IMR-90 (cell line): Measurements from ENCODE around the gene RHBDL1. TPM values are rescaled to one million over a fixed set of nuclear protein-coding genes. Genes with fewer than 3 reads are reported as not detected.
A peak's percentile ranks its signal among the peaks of the same experiment; 100 is the strongest.

Experiments used
- ATAC-seq: fragments of 200-7000 bp; cut with Tn5 transposase; 2 replicates; pipeline ENCODE4 v1.9.1; 2020; ENCODE audit warnings: low read depth, mild to moderate bottlenecking, moderate library complexity
- BruUV-seq: library from RNA; stranded (reverse); fragments of 400-500 nt; replicated peaks from 2 replicates; lab custom pipeline; 2021; lab: Mats Ljungman, UMichigan
- CTCF ChIA-PET: fragments of 300-600 bp; formaldehyde crosslinking; extraction: SDS; loops from one replicate; lab custom pipeline; 2021; ENCODE audit warnings: antibody characterized with exemption; lab: Yijun Ruan, JAX
- POLR2A ChIA-PET: fragments of 300-600 bp; sonication (Branson Sonifier 250); formaldehyde crosslinking; loops from one replicate; lab custom pipeline; 2022; ENCODE audit warnings: antibody characterized with exemption; ENCODE audit not compliant: unreplicated experiment; lab: Charles Lee
- DNase-seq: peaks from one replicate; pipeline ENCODE4 v3.0.0; 2013
- H2AFZ ChIP-seq: replicated peaks from 2 replicates; pipeline ENCODE3; 2013; ENCODE audit warnings: low read length, mild to moderate bottlenecking; ENCODE audit not compliant: poor library complexity
- H2AK5ac ChIP-seq: 2 replicates; pipeline ENCODE4 v1.6.1; 2013; ENCODE audit warnings: low read depth, low read length, inconsistent platforms
- H2AK9ac ChIP-seq: replicated peaks from 2 replicates; pipeline ENCODE3; 2013; ENCODE audit warnings: mild to moderate bottlenecking, low read depth, low read length, moderate library complexity; ENCODE audit not compliant: poor library complexity
- H2BK120ac ChIP-seq: 2 replicates; pipeline ENCODE4 v1.6.1; 2013; ENCODE audit warnings: low read depth, low read length, inconsistent platforms
- H2BK15ac ChIP-seq: 3 replicates; pipeline ENCODE4 v1.6.1; 2013; ENCODE audit warnings: low read depth, low read length, inconsistent platforms
- H2BK20ac ChIP-seq: 2 replicates; pipeline ENCODE4 v1.6.1; 2013; ENCODE audit warnings: low read depth, mild to moderate bottlenecking, inconsistent platforms, low read length, moderate library complexity
- H2BK5ac ChIP-seq: 2 replicates; pipeline ENCODE4 v1.6.1; 2013; ENCODE audit warnings: mild to moderate bottlenecking, low read depth, low read length, inconsistent platforms; ENCODE audit not compliant: poor library complexity, severe bottlenecking
- H3K14ac ChIP-seq: replicated peaks from 2 replicates; pipeline ENCODE4 v1.6.1; 2013; ENCODE audit warnings: low read depth, low read length, inconsistent platforms
- H3K18ac ChIP-seq: 2 replicates; pipeline ENCODE4 v1.6.1; 2013; ENCODE audit warnings: low read depth, low read length, control low read depth
- H3K23ac ChIP-seq: 2 replicates; pipeline ENCODE4 v1.6.1; 2013; ENCODE audit warnings: low read depth, low read length, inconsistent platforms
- H3K27ac ChIP-seq: 2 replicates; pipeline ENCODE4 v1.5.1; 2013; ENCODE audit warnings: mild to moderate bottlenecking, control low read depth, low read length; ENCODE audit not compliant: insufficient read depth
- H3K27me3 ChIP-seq: 2 replicates; pipeline ENCODE4 v1.6.1; 2013; ENCODE audit warnings: low read length; ENCODE audit not compliant: control insufficient read depth, insufficient read depth
- H3K36me3 ChIP-seq: 2 replicates; pipeline ENCODE4 v1.6.1; 2013; ENCODE audit warnings: low read length, mixed read lengths; ENCODE audit not compliant: control insufficient read depth, insufficient read depth
- H3K4ac ChIP-seq: 2 replicates; pipeline ENCODE4 v1.6.1; 2013; ENCODE audit warnings: low read depth, low read length, inconsistent platforms
- H3K4me1 ChIP-seq: 2 replicates; pipeline ENCODE4 v1.6.1; 2013; ENCODE audit warnings: low read length, mixed read lengths; ENCODE audit not compliant: control insufficient read depth, insufficient read depth
- H3K4me2 ChIP-seq: 2 replicates; pipeline ENCODE4 v1.6.1; 2013; ENCODE audit warnings: low read depth, mild to moderate bottlenecking, control low read depth, low read length, moderate library complexity
- H3K4me3 ChIP-seq: 2 replicates; pipeline ENCODE4 v1.5.1; 2013; ENCODE audit warnings: low read depth, mild to moderate bottlenecking, control low read depth, low read length, moderate library complexity; ENCODE audit not compliant: insufficient read depth
- H3K56ac ChIP-seq: 2 replicates; pipeline ENCODE4 v1.6.1; 2013; ENCODE audit warnings: low read length, inconsistent platforms; ENCODE audit not compliant: insufficient read depth; ENCODE audit errors: extremely low read depth
- H3K79me1 ChIP-seq, 2 experiments: 2 replicates each; pipeline ENCODE4 v1.6.1; 2013; ENCODE audit warnings: low read length in 2 of 2, inconsistent platforms in 1 of 2, low read depth in 1 of 2
- H3K9ac ChIP-seq: 2 replicates; pipeline ENCODE4 v1.6.1; 2013; ENCODE audit warnings: low read depth, low read length, control low read depth
- H3K9me1 ChIP-seq: 2 replicates; pipeline ENCODE4 v1.6.1; 2013; ENCODE audit warnings: low read length, inconsistent platforms; ENCODE audit not compliant: insufficient read depth
- H3K9me3 ChIP-seq: 2 replicates; pipeline ENCODE4 v1.6.1; 2013; ENCODE audit warnings: low read length; ENCODE audit not compliant: control insufficient read depth, insufficient read depth
- H4K20me1 ChIP-seq: 2 replicates; pipeline ENCODE4 v1.6.1; 2013; ENCODE audit warnings: low read length, inconsistent platforms; ENCODE audit not compliant: insufficient read depth
- H4K5ac ChIP-seq: 2 replicates; pipeline ENCODE4 v1.6.1; 2013; ENCODE audit warnings: mild to moderate bottlenecking, low read depth, low read length, control low read depth
- H4K8ac ChIP-seq, 2 experiments: 2 replicates each; pipeline ENCODE4 v1.6.1; 2013; ENCODE audit warnings: low read depth in 2 of 2, low read length in 2 of 2, control low read depth in 1 of 2, inconsistent platforms in 1 of 2
- H4K91ac ChIP-seq: 2 replicates; pipeline ENCODE4 v1.6.1; 2013; ENCODE audit warnings: low read depth, low read length, inconsistent platforms; ENCODE audit not compliant: insufficient read depth
- BHLHE40 ChIP-seq: fragments of 150-350 bp; IDR thresholded peaks from 2 replicates; pipeline ENCODE4 v1.6.1; 2016; ENCODE audit warnings: mild to moderate bottlenecking, low read depth, low read length
- CEBPB ChIP-seq: IDR thresholded peaks from 2 replicates; pipeline ENCODE4 v1.6.1; 2012; ENCODE audit warnings: low read depth, low read length, improper control_type of control experiment
- CHD1 ChIP-seq: IDR thresholded peaks from 2 replicates; pipeline ENCODE4 v1.6.1; 2012; ENCODE audit warnings: low read depth, low read length, improper control_type of control experiment
- FOS ChIP-seq: fragments of 150-350 bp; IDR thresholded peaks from 2 replicates; pipeline ENCODE4 v1.6.1; 2016; ENCODE audit warnings: low read depth, low read length
- MAFK ChIP-seq: IDR thresholded peaks from 2 replicates; pipeline ENCODE4 v1.6.1; 2012; ENCODE audit warnings: low read depth, low read length, improper control_type of control experiment
- MAZ ChIP-seq: IDR thresholded peaks from 2 replicates; pipeline ENCODE4 v1.6.1; 2012; ENCODE audit warnings: low read depth, mild to moderate bottlenecking, low read length, improper control_type of control experiment, moderate library complexity, borderline replicate concordance
- MXI1 ChIP-seq: IDR thresholded peaks from 2 replicates; pipeline ENCODE4 v1.6.1; 2012; ENCODE audit warnings: low read depth, mild to moderate bottlenecking, low read length, moderate library complexity, borderline replicate concordance
- NFE2L2 ChIP-seq: fragments of 150-350 bp; IDR thresholded peaks from 2 replicates; pipeline ENCODE4 v1.6.1; 2016; ENCODE audit warnings: low read depth, mild to moderate bottlenecking, low read length
- POLR2A ChIP-seq: IDR thresholded peaks from 2 replicates; pipeline ENCODE4 v1.6.1; 2012; ENCODE audit warnings: mild to moderate bottlenecking, low read depth, low read length
- RAD21 ChIP-seq: IDR thresholded peaks from 2 replicates; pipeline ENCODE4 v1.6.1; 2012; ENCODE audit warnings: low read length, improper control_type of control experiment
- RFX5 ChIP-seq: IDR thresholded peaks from 2 replicates; pipeline ENCODE4 v1.8.0; 2012; ENCODE audit warnings: low read depth, mild to moderate bottlenecking, low read length, moderate library complexity
- WGBS, 2 experiments: methylation state at CpG; one replicate each; pipeline versions ENCODE4 v1.1.5 to v1.1.7; 2013; ENCODE audit warnings: missing lambda C conversion rate in 2 of 2; ENCODE audit not compliant: insufficient read length in 1 of 2; ENCODE audit errors: extremely low coverage in 2 of 2; 5-methylcytosine and 5-hydroxymethylcytosine counted together
- dilution Hi-C: fragments of 300-500 bp; cut with HindIII; formaldehyde crosslinking; loops from one replicate; pipeline ENCODE4 v1.14.3; 2018; ENCODE audit warnings: low sequenced_read_pairs; ENCODE audit not compliant: unreplicated experiment
- in situ Hi-C: fragments of 300-500 bp; cut with MboI; formaldehyde crosslinking; loops from 3 replicates; pipeline ENCODE4 v1.14.3; 2019; ENCODE audit warnings: low sequenced_read_pairs, inconsistent platforms, mixed read lengths
- intact Hi-C: fragments of 100-400 bp; cut with micrococcal nuclease; formaldehyde crosslinking; loops from 2 replicates; pipeline ENCODE4 v1.10.0; 2022
- polyA plus RNA-seq, 3 experiments: library from polyadenylated mRNA; depleted of rRNA; stranded (reverse); fragments of >200 nt; gene quantifications; 2 replicates each; pipeline ENCODE4 v1.2.3, GENCODE V29; 2012; ENCODE audit warnings: low replicate concordance in 1 of 3
- total RNA-seq: library from RNA; depleted of rRNA; stranded (reverse); fragments of >200 nt; gene quantifications from 2 replicates; pipeline ENCODE4 v1.2.3, GENCODE V29; 2012
- TF ChIP-seq, protein P1 (sequence below): fragments of 150-350 bp; IDR thresholded peaks from 2 replicates; pipeline ENCODE4 v1.6.1; 2017; ENCODE audit warnings: mild to moderate bottlenecking, antibody characterized with exemption, low read length, low read depth
- TF ChIP-seq, protein P2 (sequence below): conservative IDR thresholded peaks from 2 replicates; pipeline ENCODE4 v1.5.1; 2012; ENCODE audit warnings: mild to moderate bottlenecking, low read depth, low read length, improper control_type of control experiment

The RHBDL1 gene
- total and polyA plus RNA-seq, 2 of the 4 experiments (the other 2 are of a cell fraction) = 0.72 to 4.1 TPM

DNA sequence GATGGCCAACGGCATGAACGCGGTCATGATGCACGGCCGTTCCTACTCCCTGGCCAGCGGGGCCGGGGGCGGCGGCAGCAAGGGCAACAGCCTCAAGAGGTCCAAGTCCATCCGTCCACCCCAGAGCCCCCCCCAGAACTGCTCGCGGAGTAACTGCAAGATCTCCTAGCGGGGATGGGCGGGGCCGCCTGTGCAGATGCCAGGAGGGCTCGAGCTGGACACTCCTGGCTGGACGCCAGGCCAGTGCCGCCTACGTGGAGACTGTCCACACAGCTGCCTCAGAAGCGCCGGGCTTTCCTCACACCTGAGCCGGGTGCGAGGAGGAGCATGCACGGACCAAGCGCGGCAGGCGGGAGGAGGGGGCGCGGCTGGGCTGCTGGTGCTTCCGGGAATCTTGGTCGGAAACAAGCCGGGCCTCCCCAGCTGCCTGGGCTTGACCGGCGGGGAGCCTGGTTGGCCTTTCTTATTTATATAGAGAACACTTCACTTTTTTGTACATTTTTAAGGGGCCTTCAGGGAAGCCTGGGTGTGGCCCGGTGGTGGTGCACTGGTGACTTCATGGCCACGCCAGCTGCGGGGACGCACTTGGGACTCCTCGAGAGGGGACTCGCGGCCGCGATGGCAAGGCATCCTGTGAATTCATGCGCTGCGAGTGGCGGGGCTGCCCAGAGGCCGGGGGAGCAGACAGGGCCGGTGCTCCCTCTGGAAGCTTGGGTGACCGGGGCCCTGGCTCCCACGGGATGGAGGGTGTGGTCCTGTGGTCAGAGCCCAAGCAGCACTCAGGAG is 47.8 kb upstream of the RHBDL1 start (continued):
- no peak for TF ChIP-seq RFX5

DNA sequence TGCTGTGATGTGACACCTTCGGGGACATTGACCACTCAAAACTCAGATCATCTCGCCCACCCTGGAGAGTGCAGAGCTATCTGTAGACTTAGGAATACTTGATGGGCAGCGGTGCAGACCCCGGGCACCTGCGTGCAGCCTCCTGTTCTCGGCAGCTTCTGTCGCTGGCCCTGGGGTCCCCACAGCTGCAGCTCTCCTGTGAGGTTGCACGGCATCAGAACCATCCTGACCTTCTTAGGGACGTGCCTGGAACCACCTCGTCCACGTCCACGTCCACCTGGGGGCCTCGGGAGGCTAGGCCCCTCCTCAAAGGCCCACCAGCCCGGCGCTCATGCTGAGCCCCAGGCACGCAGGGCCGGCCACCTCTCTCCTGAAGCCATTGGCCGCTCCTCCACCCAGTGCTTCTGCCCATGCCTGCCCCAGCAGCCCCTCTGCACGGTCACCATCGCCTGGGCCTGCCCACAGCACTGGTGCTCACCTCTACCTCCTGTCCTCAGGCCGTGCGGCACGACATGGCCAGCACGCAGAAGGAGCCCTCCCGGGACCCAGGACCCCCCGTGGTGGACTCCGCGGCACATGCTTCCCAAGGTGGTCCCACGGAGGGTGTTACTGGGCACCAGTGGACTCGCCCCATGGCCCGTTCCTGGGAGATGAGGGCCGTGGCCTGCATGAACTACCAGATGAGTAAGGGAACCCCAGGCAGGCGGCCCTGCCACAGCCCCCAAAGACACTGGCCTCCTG is 47.0 kb upstream of the RHBDL1 start:
- Histone ChIP-seq H3K4me3 (no peak overlapping the region), H2BK120ac (peak overlapping the region; percentile 40; the same call in 1 of the 2 replicates), H3K23ac (no peak overlapping the region), H2AFZ (no peak overlapping the region), H3K56ac (no peak overlapping the region), H3K18ac (no peak overlapping the region), H3K9ac (no peak overlapping the region), H3K14ac (no peak overlapping the region), H3K27me3 (no peaks in the 10 kb centered on the region), H4K5ac (no peak overlapping the region), H2BK15ac (no peak overlapping the region), H3K79me1 (peaks cover 6 to 34% of the 10 kb centered on the region in 2 experiments; a peak in 2 of 4 replicates), H2BK5ac (no peak overlapping the region), H3K27ac (no peak overlapping the region), H3K9me3 (no peaks in the 10 kb centered on the region), H4K8ac (no peak overlapping the region), H3K4ac (no peak overlapping the region), H3K4me2 (no peak overlapping the region), H3K36me3 (peaks cover 11% of the 10 kb centered on the region; the same call in 1 of the 2 replicates), H2AK9ac (peak overlapping the region; percentile 28), H2BK20ac (no peak overlapping the region), H2AK5ac (no peak overlapping the region; the same call in 1 of the 2 replicates), H3K9me1 (peaks cover 4% of the 10 kb centered on the region; the same call in 1 of the 2 replicates), H4K91ac (no peak overlapping the region), H3K4me1 (peaks cover 25% of the 10 kb centered on the region), H4K20me1 (0 out of 2 replicates have a peak, but pooled peaks cover 3% of the 10 kb centered on the region)
- CTCF ChIA-PET = no interaction called here
- no TSS peak for BruUV-seq
- WGBS, 2 experiments = 93% methylated on average over 25 of the region's 33 CpGs; no CpG with 5 or more reads in 1 of the 2 experiments
- DNase-seq (no peak), ATAC-seq (no peak)
- POLR2A ChIA-PET = no interaction called here
- TF ChIP-seq CHD1 = no peak
- TF ChIP-seq CEBPB = no peak
- TF ChIP-seq MAZ = no peak
- no peak for TF ChIP-seq RAD21
- no peak for TF ChIP-seq POLR2A
- no peak for TF ChIP-seq MAFK
- no peak for TF ChIP-seq BHLHE40
- TF ChIP-seq, protein P1, sequence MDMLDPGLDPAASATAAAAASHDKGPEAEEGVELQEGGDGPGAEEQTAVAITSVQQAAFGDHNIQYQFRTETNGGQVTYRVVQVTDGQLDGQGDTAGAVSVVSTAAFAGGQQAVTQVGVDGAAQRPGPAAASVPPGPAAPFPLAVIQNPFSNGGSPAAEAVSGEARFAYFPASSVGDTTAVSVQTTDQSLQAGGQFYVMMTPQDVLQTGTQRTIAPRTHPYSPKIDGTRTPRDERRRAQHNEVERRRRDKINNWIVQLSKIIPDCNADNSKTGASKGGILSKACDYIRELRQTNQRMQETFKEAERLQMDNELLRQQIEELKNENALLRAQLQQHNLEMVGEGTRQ = no peak
- no peak for TF ChIP-seq MXI1
- no peak for TF ChIP-seq NFE2L2
- TF ChIP-seq, protein P2, sequence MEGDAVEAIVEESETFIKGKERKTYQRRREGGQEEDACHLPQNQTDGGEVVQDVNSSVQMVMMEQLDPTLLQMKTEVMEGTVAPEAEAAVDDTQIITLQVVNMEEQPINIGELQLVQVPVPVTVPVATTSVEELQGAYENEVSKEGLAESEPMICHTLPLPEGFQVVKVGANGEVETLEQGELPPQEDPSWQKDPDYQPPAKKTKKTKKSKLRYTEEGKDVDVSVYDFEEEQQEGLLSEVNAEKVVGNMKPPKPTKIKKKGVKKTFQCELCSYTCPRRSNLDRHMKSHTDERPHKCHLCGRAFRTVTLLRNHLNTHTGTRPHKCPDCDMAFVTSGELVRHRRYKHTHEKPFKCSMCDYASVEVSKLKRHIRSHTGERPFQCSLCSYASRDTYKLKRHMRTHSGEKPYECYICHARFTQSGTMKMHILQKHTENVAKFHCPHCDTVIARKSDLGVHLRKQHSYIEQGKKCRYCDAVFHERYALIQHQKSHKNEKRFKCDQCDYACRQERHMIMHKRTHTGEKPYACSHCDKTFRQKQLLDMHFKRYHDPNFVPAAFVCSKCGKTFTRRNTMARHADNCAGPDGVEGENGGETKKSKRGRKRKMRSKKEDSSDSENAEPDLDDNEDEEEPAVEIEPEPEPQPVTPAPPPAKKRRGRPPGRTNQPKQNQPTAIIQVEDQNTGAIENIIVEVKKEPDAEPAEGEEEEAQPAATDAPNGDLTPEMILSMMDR = no peak
- TF ChIP-seq RFX5 = no peak
- TF ChIP-seq FOS = no peak
- intact Hi-C loops (no loop called here), in situ Hi-C loops (no loop called here), dilution Hi-C loops (no loop called here)
